T-helper 1 cell treated with Interleukin-12 subunit alpha and Interleukin-12 subunit beta and Interleukin-4 antibody, amounts not matched to agents 30 ng/mL and 1 ng/mL, for 36 hours (primary cell): ENCODE measurements around the gene PHF1. TPM values are rescaled to one million over a fixed set of nuclear protein-coding genes. Genes with fewer than 3 reads are reported as not detected.

Source experiments
- intact Hi-C: fragments of 100-400 bp; cut with micrococcal nuclease; formaldehyde crosslinking; loops from one replicate; pipeline ENCODE4 v1.15.1; 2024
- total RNA-seq: library from RNA; stranded (reverse); gene quantifications from 2 replicates; pipeline ENCODE4 v1.2.3, GENCODE V29; 2022

The PHF1 gene
- total RNA-seq, 1 donor from 2014 or later = 37.1 TPM

GRCh38 chr6:33446356-33446755 is 35.5 kb downstream of the PHF1 start:
- intact Hi-C loops = no loop called here

- intact Hi-C loops = loop anchor here (5.0 kb wide), 1 partner anchor 172 kb away; the partner anchor contains the start of gene ITPR3
Observed at GRCh38 chr6:33450434-33450833, 39.6 kb downstream of the PHF1 start.

GRCh38 chr6:33451606-33452005 is 40.8 kb downstream of the PHF1 start:
- intact Hi-C loops = loop anchor here (5.0 kb wide), 1 partner anchor 171 kb away; the partner anchor contains the start of gene ITPR3

GRCh38 chr6:33452496-33452895 is 41.7 kb downstream of the PHF1 start:
- intact Hi-C loops = loop anchor here (5.0 kb wide), 1 partner anchor 170 kb away; the partner anchor contains the start of gene ITPR3

- intact Hi-C loops = loop anchor here (1.0 to 5.0 kb wide), 16 partner anchors 22 to 253 kb away; partner anchors contain the start of genes BAK1, CUTA, ITPR3 and KIFC1
Observed at GRCh38 chr6:33453393-33454008, 42.7 kb downstream of the PHF1 start.

GRCh38 chr6:33454009-33454946 is 43.5 kb downstream of the PHF1 start, which contains the start of gene ZBTB9:
Gene ZBTB9, plus strand, starts transcription at chr6:33454576. Its CDS starts 525 bp downstream, at chr6:33455101.
- intact Hi-C loops = loop anchor here (1.0 to 5.0 kb wide), 16 partner anchors 23 to 254 kb away; partner anchors contain the start of genes BAK1, CUTA, ITPR3 and KIFC1

GRCh38 chr6:33455051-33455450 is 44.2 kb downstream of the PHF1 start:
- intact Hi-C loops = loop anchor here (2.0 kb wide), 1 partner anchor 36 kb away; the partner anchor contains the start of gene CUTA

- intact Hi-C loops = no loop called here
Observed at GRCh38 chr6:33456156-33456555, 45.3 kb downstream of the PHF1 start.

GRCh38 chr6:33458676-33459075 is 47.9 kb downstream of the PHF1 start:
- intact Hi-C loops = no loop called here

GRCh38 chr6:33459226-33459625 is 48.4 kb downstream of the PHF1 start:
- intact Hi-C loops = no loop called here

Other genes with a start within 250 kb of the PHF1 start
- 0.42 and 0.61 TPM in 2 replicates for gene COL11A2, start 218.5 kb upstream of the PHF1 start, total RNA-seq
- gene RXRB, start 210.3 kb upstream of the PHF1 start, total RNA-seq = 44.1 and 47.2 TPM in 2 replicates
- 60.7 and 62.1 TPM in 2 replicates for gene SLC39A7, start 210.1 kb upstream of the PHF1 start, total RNA-seq
- 6.9 TPM in 2 replicates for gene HSD17B8, start 206.4 kb upstream of the PHF1 start, total RNA-seq
- 44.0 and 46.0 TPM in 2 replicates for gene RING1, start 202.5 kb upstream of the PHF1 start, total RNA-seq
- gene VPS52, start 139.1 kb upstream of the PHF1 start, total RNA-seq = 64.0 and 71.6 TPM in 2 replicates
- gene RPS18, start 138.9 kb upstream of the PHF1 start, total RNA-seq = 1,946 and 1,985 TPM in 2 replicates
- gene B3GALT4, start 133.9 kb upstream of the PHF1 start, total RNA-seq = 17.1 and 19.7 TPM in 2 replicates
- gene WDR46, start 121.8 kb upstream of the PHF1 start, total RNA-seq = 68.2 and 70.7 TPM in 2 replicates
- 71.8 and 79.6 TPM in 2 replicates for gene PFDN6, start 121.4 kb upstream of the PHF1 start, total RNA-seq
- 45.7 and 46.5 TPM in 2 replicates for gene RGL2, start 112.1 kb upstream of the PHF1 start, total RNA-seq
- 415 TPM in 2 replicates for gene TAPBP, start 96.9 kb upstream of the PHF1 start, total RNA-seq
- 12.4 and 13.3 TPM in 2 replicates for gene ZBTB22, start 93.3 kb upstream of the PHF1 start, total RNA-seq
- gene DAXX, start 88.1 kb upstream of the PHF1 start, total RNA-seq = 76.7 and 80.6 TPM in 2 replicates
- gene KIFC1, start 19.2 kb upstream of the PHF1 start, total RNA-seq = 76.1 and 76.9 TPM in 2 replicates
- 134 and 135 TPM in 2 replicates for gene CUTA, start 7.1 kb downstream of the PHF1 start, total RNA-seq
- 31.8 and 32.4 TPM in 2 replicates for gene SYNGAP1, start 9.1 kb downstream of the PHF1 start, total RNA-seq
- gene ZBTB9, start 43.6 kb downstream of the PHF1 start, total RNA-seq = 11.7 and 12.1 TPM in 2 replicates
- 94.4 and 95.0 TPM in 2 replicates for gene BAK1, start 169.3 kb downstream of the PHF1 start, total RNA-seq
- 45.4 and 46.9 TPM in 2 replicates for gene ITPR3, start 210.3 kb downstream of the PHF1 start, total RNA-seq